H1 (cell line): Measurements from ENCODE around the gene ZGLP1. TPM values are rescaled to one million over a fixed set of nuclear protein-coding genes. Genes with fewer than 3 reads are reported as not detected.

ENCODE experiments used
- BACH1 ChIP-seq: IDR thresholded peaks from 2 replicates; pipeline ENCODE4 v1.6.1; 2012; ENCODE audit warnings: low read length, improper control_type of control experiment
- BRCA1 ChIP-seq: IDR thresholded peaks from 2 replicates; pipeline ENCODE4 v1.6.1; 2012; ENCODE audit warnings: low read depth, low read length, improper control_type of control experiment
- CBX5 ChIP-seq: fragments of 300-800, 300-1000 bp; sonication (generic); IDR thresholded peaks from 2 replicates; pipeline ENCODE4 v1.7.1; 2016; ENCODE audit warnings: antibody characterized with exemption, low read length, low read depth
- CHD1 ChIP-seq: IDR thresholded peaks from 2 replicates; pipeline ENCODE4 v1.6.1; 2012; ENCODE audit warnings: low read depth, low read length, improper control_type of control experiment
- CHD7 ChIP-seq: fragments of 300-600 bp; sonication (generic); IDR thresholded peaks from 2 replicates; pipeline ENCODE4 v1.7.1; 2012; ENCODE audit warnings: low read length, moderate library complexity, mild to moderate bottlenecking, inconsistent platforms; ENCODE audit not compliant: insufficient replicate concordance
- JUN ChIP-seq: IDR thresholded peaks from 2 replicates; pipeline ENCODE4 v1.6.1; 2011; ENCODE audit warnings: low read depth, mild to moderate bottlenecking, improper control_type of control experiment, low read length
- KDM1A ChIP-seq: fragments of 200-600, 300-600 bp; sonication (generic); IDR thresholded peaks from 2 replicates; pipeline ENCODE4 v1.7.1; 2016; ENCODE audit warnings: mild to moderate bottlenecking, low read length, borderline replicate concordance
- RFX5 ChIP-seq: IDR thresholded peaks from 2 replicates; pipeline ENCODE4 v1.6.1; 2011; ENCODE audit warnings: low read depth, low read length, improper control_type of control experiment, borderline replicate concordance
- SAP30 ChIP-seq: fragments of 300-600 bp; sonication (generic); IDR thresholded peaks from 2 replicates; pipeline ENCODE4 v1.7.1; 2012; ENCODE audit warnings: low read length, moderate library complexity, mild to moderate bottlenecking, inconsistent platforms; ENCODE audit not compliant: insufficient read depth, insufficient replicate concordance
- SRF ChIP-seq: IDR thresholded peaks from 2 replicates; pipeline ENCODE4 v1.6.1; 2011; ENCODE audit warnings: mild to moderate bottlenecking, low read depth, low read length, moderate library complexity
- TAF7 ChIP-seq: optimal IDR thresholded peaks from 2 replicates; pipeline ENCODE3; 2011; ENCODE audit warnings: low read depth, mild to moderate bottlenecking, inconsistent platforms, low read length, moderate library complexity, borderline replicate concordance
- TBP ChIP-seq: IDR thresholded peaks from 2 replicates; pipeline ENCODE4 v1.6.1; 2011; ENCODE audit warnings: low read depth, low read length, improper control_type of control experiment
- polyA plus RNA-seq, 7 experiments: library from polyadenylated mRNA; depleted of rRNA in 3 of 7; stranded (reverse) in 5 of 7; unstranded in 2 of 7; fragments of >200 nt in 5 of 7; fragments of 200-250 nt in 2 of 7; gene quantifications; 1 replicate in 5 of 7; 2 replicates in 1 of 7; 4 replicates in 1 of 7; pipeline versions ENCODE4 v1.2.1 to v1.2.3, GENCODE V29; 2011 to 2013; ENCODE audit warnings: missing spikeins in 2 of 7, mixed read lengths in 2 of 7
- total RNA-seq: library from RNA; stranded (reverse); fragmentation: NEBNext Ultra II Directional; extraction: Animal tissue kit (Norgen Biotek cat#: 25700); gene quantifications from 2 replicates; pipeline ENCODE4 v1.2.1, GENCODE V29; 2021

Gene ZGLP1
- total and polyA plus RNA-seq, 2 of the 8 experiments (the other 6 are each of a cell fraction or from before 2014, with no cell fraction given): 4.2 to 5.1 TPM

- TF ChIP-seq CHD7: no peak
- TF ChIP-seq CHD1: no peak
- TF ChIP-seq BACH1: no peak
- TF ChIP-seq TAF7: no peak
- TF ChIP-seq SAP30: no peak
- TF ChIP-seq RFX5: no peak
- no peak for TF ChIP-seq CBX5
- no peak for TF ChIP-seq SRF
- no peak for TF ChIP-seq KDM1A
- TF ChIP-seq BRCA1: no peak
- no peak for TF ChIP-seq TBP
- no peak for TF ChIP-seq JUN
Measured at GRCh38 chr19:10255358-10255757, 54.3 kb downstream of the ZGLP1 start (continued).
